HL-60 (cell line): ENCODE measurements around the gene ITPR3.

Experiments
- POLR2AphosphoS5 ChIP-seq: IDR thresholded peaks from 2 replicates; pipeline ENCODE4 v1.6.1; 2012; ENCODE audit warnings: low read depth
- TF ChIP-seq, protein P1 (sequence below): IDR thresholded peaks from one replicate; pipeline ENCODE4 v1.5.1; 2011; ENCODE audit warnings: low read length, control low read depth, inconsistent platforms; ENCODE audit not compliant: insufficient read depth
- TF ChIP-seq, protein P2 (sequence below): IDR thresholded peaks from 2 replicates; pipeline ENCODE4 v1.6.1; 2012; ENCODE audit warnings: low read depth; ENCODE audit not compliant: insufficient replicate concordance

DNA sequence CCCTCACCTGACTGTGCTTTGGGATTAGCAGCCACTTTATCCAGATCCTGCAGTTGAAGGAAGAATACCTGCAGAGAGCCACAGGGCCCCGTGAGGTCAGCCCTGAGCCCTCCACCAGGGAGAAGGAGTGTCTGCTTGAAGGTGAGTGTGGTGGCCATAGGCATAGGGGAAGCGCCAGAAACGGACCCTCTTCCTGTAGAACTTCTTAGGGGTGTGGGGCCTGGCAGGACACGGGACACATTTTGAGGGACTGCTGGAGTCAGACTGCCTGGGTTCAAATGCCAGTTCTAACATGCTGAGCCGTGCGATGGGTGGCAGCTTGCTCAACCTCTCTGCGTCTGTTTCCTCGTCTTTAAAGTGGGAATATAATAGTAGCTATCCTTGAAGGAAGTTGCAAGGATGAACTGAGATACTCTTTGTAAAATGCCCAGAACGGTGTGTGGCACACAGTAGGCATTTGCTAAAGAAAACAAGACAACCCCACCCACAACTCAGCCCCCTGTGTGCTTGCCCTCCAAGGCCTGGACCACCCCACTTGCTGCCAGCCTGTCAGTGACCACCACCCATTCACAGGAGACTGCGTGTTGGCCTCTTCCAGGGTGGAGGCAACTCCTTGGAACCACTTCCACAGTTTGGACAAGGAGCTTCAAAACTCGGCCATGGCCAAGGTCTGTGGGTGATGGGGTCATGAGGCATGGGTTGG, 36.3 kb upstream of the ITPR3 start:
- no peak for TF ChIP-seq POLR2AphosphoS5
- TF ChIP-seq, protein P1, sequence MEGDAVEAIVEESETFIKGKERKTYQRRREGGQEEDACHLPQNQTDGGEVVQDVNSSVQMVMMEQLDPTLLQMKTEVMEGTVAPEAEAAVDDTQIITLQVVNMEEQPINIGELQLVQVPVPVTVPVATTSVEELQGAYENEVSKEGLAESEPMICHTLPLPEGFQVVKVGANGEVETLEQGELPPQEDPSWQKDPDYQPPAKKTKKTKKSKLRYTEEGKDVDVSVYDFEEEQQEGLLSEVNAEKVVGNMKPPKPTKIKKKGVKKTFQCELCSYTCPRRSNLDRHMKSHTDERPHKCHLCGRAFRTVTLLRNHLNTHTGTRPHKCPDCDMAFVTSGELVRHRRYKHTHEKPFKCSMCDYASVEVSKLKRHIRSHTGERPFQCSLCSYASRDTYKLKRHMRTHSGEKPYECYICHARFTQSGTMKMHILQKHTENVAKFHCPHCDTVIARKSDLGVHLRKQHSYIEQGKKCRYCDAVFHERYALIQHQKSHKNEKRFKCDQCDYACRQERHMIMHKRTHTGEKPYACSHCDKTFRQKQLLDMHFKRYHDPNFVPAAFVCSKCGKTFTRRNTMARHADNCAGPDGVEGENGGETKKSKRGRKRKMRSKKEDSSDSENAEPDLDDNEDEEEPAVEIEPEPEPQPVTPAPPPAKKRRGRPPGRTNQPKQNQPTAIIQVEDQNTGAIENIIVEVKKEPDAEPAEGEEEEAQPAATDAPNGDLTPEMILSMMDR = no peak
- TF ChIP-seq, protein P2, sequence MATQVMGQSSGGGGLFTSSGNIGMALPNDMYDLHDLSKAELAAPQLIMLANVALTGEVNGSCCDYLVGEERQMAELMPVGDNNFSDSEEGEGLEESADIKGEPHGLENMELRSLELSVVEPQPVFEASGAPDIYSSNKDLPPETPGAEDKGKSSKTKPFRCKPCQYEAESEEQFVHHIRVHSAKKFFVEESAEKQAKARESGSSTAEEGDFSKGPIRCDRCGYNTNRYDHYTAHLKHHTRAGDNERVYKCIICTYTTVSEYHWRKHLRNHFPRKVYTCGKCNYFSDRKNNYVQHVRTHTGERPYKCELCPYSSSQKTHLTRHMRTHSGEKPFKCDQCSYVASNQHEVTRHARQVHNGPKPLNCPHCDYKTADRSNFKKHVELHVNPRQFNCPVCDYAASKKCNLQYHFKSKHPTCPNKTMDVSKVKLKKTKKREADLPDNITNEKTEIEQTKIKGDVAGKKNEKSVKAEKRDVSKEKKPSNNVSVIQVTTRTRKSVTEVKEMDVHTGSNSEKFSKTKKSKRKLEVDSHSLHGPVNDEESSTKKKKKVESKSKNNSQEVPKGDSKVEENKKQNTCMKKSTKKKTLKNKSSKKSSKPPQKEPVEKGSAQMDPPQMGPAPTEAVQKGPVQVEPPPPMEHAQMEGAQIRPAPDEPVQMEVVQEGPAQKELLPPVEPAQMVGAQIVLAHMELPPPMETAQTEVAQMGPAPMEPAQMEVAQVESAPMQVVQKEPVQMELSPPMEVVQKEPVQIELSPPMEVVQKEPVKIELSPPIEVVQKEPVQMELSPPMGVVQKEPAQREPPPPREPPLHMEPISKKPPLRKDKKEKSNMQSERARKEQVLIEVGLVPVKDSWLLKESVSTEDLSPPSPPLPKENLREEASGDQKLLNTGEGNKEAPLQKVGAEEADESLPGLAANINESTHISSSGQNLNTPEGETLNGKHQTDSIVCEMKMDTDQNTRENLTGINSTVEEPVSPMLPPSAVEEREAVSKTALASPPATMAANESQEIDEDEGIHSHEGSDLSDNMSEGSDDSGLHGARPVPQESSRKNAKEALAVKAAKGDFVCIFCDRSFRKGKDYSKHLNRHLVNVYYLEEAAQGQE = no peak
